BLaER1 treated with 17β-estradiol and CSF1 and Interleukin-3, amounts not matched to agents 10 nM and 100 nM (cell line): ENCODE measurements around the gene ANKFY1.
A peak's percentile ranks its signal among the peaks of the same experiment; 100 is the strongest.
"Not testable (repeated sequence)": the region's sequence is repeated elsewhere in the genome, so short reads cannot be mapped to it uniquely, and the experiment has no call there.

Experiments
- H3K27ac ChIP-seq, 11 experiments: shearing (Covaris generic); formaldehyde crosslinking; 2 replicates each; pipeline ENCODE4 v1.8.1; 2022
- H3K27me3 ChIP-seq, 11 experiments: shearing (Covaris generic); formaldehyde crosslinking; 2 replicates each; pipeline ENCODE4 v1.8.1; 2022
- H3K36me3 ChIP-seq, 11 experiments: shearing (Covaris generic); formaldehyde crosslinking; 2 replicates each; pipeline ENCODE4 v1.8.1; 2022
- H3K4me1 ChIP-seq, 10 experiments: shearing (Covaris generic); formaldehyde crosslinking; 2 replicates each; pipeline ENCODE4 v1.8.1; 2022
- H3K4me2 ChIP-seq, 11 experiments: shearing (Covaris generic); formaldehyde crosslinking; 2 replicates each; pipeline ENCODE4 v1.8.1; 2022
- H3K4me3 ChIP-seq, 10 experiments: shearing (Covaris generic); formaldehyde crosslinking; 2 replicates each; pipeline ENCODE4 v1.8.1; 2022
- H3K9ac ChIP-seq, 11 experiments: shearing (Covaris generic); formaldehyde crosslinking; 2 replicates each; pipeline ENCODE4 v1.8.1; 2022
- H3K9me3 ChIP-seq, 11 experiments: shearing (Covaris generic); formaldehyde crosslinking; replicated peaks in 1 of 11; 2 replicates each; pipeline ENCODE4 v1.8.1; 2022
- H4K20me1 ChIP-seq, 11 experiments: shearing (Covaris generic); formaldehyde crosslinking; 2 replicates each; pipeline ENCODE4 v1.8.1; 2022
- Cebpa-rat ChIP-seq, 11 experiments: shearing (Covaris generic); IDR thresholded peaks; 2 replicates each; pipeline ENCODE4 v1.8.1; 2022

ANKFY1 gene

GRCh38 chr17:4144422-4144747 lies 119.4 kb downstream of the ANKFY1 start:
- Histone ChIP-seq H3K27me3 (no peaks in the 10 kb centered on the region), H3K27ac (peak overlapping the region; percentile 89 to 97 (median 94))
- no peak for TF ChIP-seq Cebpa-rat (IDR thresholded peaks at IDR 0.05)

GRCh38 chr17:4143563-4144421 lies 120.0 kb downstream of the ANKFY1 start:
- peak overlapping the region; percentile 84 to 100 (median 92) for H3K4me3 ChIP-seq
- no peaks in the 10 kb centered on the region for H3K9me3 ChIP-seq
- H4K20me1 ChIP-seq, result peaks cover 23 to 40% (median 39%) of the 10 kb centered on the region in 11 experiments; a peak in 19 of 22 replicates
- peaks cover 29 to 46% (median 39%) of the 10 kb centered on the region in 10 experiments for H3K4me1 ChIP-seq
- H3K27ac ChIP-seq, result peak overlapping the region; percentile 89 to 97 (median 94)
- H3K36me3 ChIP-seq, result peaks cover 11 to 22% (median 16%) of the 10 kb centered on the region in 11 experiments; a peak in 17 of 22 replicates
- no peaks in the 10 kb centered on the region for H3K27me3 ChIP-seq
- TF ChIP-seq Cebpa-rat (IDR thresholded peaks at IDR 0.05), result no peak
- H3K4me2 ChIP-seq, result peak overlapping the region; percentile 84 to 95 (median 91)
- H3K9ac ChIP-seq, result peak overlapping the region; percentile 90 to 97 (median 93)

More at GRCh38 chr17:4144422-4144747, 119.4 kb downstream of the ANKFY1 start:
- Histone ChIP-seq H3K9me3 (no peaks in the 10 kb centered on the region), H3K36me3 (peaks cover 6 to 21% (median 12%) of the 10 kb centered on the region in 11 experiments; a peak in 17 of 22 replicates), H3K4me3 (peak overlapping the region; percentile 84 to 100 (median 92)), H3K9ac (peak overlapping the region; percentile 90 to 97 (median 93)), H3K4me1 (peaks cover 29 to 42% (median 39%) of the 10 kb centered on the region in 10 experiments), H4K20me1 (peaks cover 17 to 34% (median 33%) of the 10 kb centered on the region in 11 experiments; a peak in 19 of 22 replicates), H3K4me2 (peak overlapping the region; percentile 84 to 95 (median 91))

- Histone ChIP-seq H3K27me3 (no peaks in the 10 kb centered on the region), H4K20me1 (peaks cover 38 to 55% (median 54%) of the 10 kb centered on the region in 11 experiments; a peak in 20 of 22 replicates), H3K36me3 (peaks cover 11 to 31% (median 24%) of the 10 kb centered on the region in 11 experiments; a peak in 18 of 22 replicates), H3K9me3 (no peaks in the 10 kb centered on the region), H3K4me1 (peaks cover 29 to 46% (median 39%) of the 10 kb centered on the region in 10 experiments), H3K4me3 (peak overlapping the region; percentile 84 to 100 (median 92)), H3K27ac (peak overlapping the region; percentile 81 to 97 (median 93)), H3K4me2 (peak overlapping the region; percentile 88 to 98 (median 92)), H3K9ac (peak overlapping the region; percentile 90 to 97 (median 93))
- TF ChIP-seq Cebpa-rat (IDR thresholded peaks at IDR 0.05), result no peak
Observed at GRCh38 chr17:4142107-4142900, 121.5 kb downstream of the ANKFY1 start.

- Histone ChIP-seq H3K36me3 (peaks cover 27 to 48% (median 32%) of the 10 kb centered on the region in 11 experiments; a peak in 19 of 22 replicates), H3K27me3 (no peaks in the 10 kb centered on the region), H3K9me3 (no peaks in the 10 kb centered on the region), H4K20me1 (peaks cover 59 to 77% (median 76%) of the 10 kb centered on the region in 11 experiments; a peak in 21 of 22 replicates), H3K9ac (peak overlapping the region in 2 of 11 experiments; percentile 7 to 96; a peak in 3 of 22 replicates), H3K27ac (no peak overlapping the region), H3K4me3 (no peak overlapping the region), H3K4me2 (peak overlapping the region in 2 of 11 experiments; percentile 93 to 98; a peak in 3 of 22 replicates), H3K4me1 (peaks cover 26 to 41% (median 34%) of the 10 kb centered on the region in 10 experiments)
- no peak for TF ChIP-seq Cebpa-rat (IDR thresholded peaks at IDR 0.05)
Observed at GRCh38 chr17:4140125-4140524, 123.7 kb downstream of the ANKFY1 start.

- Histone ChIP-seq H3K36me3 (peaks cover 32 to 49% (median 39%) of the 10 kb centered on the region in 11 experiments; a peak in 20 of 22 replicates), H3K4me2 (0 out of 22 replicates have a peak overlapping the region, but pooled peaks of 1 of the 11 experiments have one; percentile 12), H4K20me1 (peaks cover 68 to 88% (median 85%) of the 10 kb centered on the region in 11 experiments; a peak in 21 of 22 replicates), H3K4me1 (peaks cover 16 to 31% (median 24%) of the 10 kb centered on the region in 10 experiments)
- H3K27ac ChIP-seq, H3K27me3 ChIP-seq, H3K4me3 ChIP-seq, H3K9ac ChIP-seq, H3K9me3 ChIP-seq: not testable (repeated sequence)
Observed at GRCh38 chr17:4138906-4139526, 124.8 kb downstream of the ANKFY1 start.

- Histone ChIP-seq H3K27me3 (no peaks in the 10 kb centered on the region), H3K27ac (no peak overlapping the region), H3K9me3 (no peaks in the 10 kb centered on the region), H4K20me1 (peaks cover 84 to 100% (median 97%) of the 10 kb centered on the region in 11 experiments; a peak in 21 of 22 replicates), H3K36me3 (peaks cover 32 to 62% (median 47%) of the 10 kb centered on the region in 11 experiments), H3K4me3 (no peak overlapping the region), H3K4me1 (peaks cover 9 to 32% (median 19%) of the 10 kb centered on the region in 10 experiments), H3K9ac (no peak overlapping the region), H3K4me2 (no peak overlapping the region)
- no peak for TF ChIP-seq Cebpa-rat (IDR thresholded peaks at IDR 0.05)
Observed at GRCh38 chr17:4136373-4136772, 127.4 kb downstream of the ANKFY1 start.

- Histone ChIP-seq H4K20me1 (peaks cover 77 to 100% (median 97%) of the 10 kb centered on the region in 11 experiments; a peak in 21 of 22 replicates), H3K9ac (no peak overlapping the region), H3K27ac (no peak overlapping the region), H3K36me3 (peaks cover 32 to 69% (median 50%) of the 10 kb centered on the region in 11 experiments), H3K4me2 (no peak overlapping the region), H3K9me3 (no peaks in the 10 kb centered on the region), H3K4me3 (no peak overlapping the region), H3K4me1 (peaks cover under 1 to 32% (median 11%) of the 10 kb centered on the region in 10 experiments; a peak in 13 of 20 replicates), H3K27me3 (no peaks in the 10 kb centered on the region)
- TF ChIP-seq Cebpa-rat (IDR thresholded peaks at IDR 0.05), result no peak
Observed at GRCh38 chr17:4135489-4135888, 128.3 kb downstream of the ANKFY1 start.

- Histone ChIP-seq H4K20me1 (peaks cover 70 to 100% (median 95%) of the 10 kb centered on the region in 11 experiments; a peak in 21 of 22 replicates), H3K4me1 (peaks cover 0 to 32% (median 7%) of the 10 kb centered on the region in 10 experiments; a peak in 9 of 20 replicates), H3K4me2 (no peak overlapping the region), H3K36me3 (peaks cover 26 to 69% (median 52%) of the 10 kb centered on the region in 11 experiments), H3K9me3 (no peaks in the 10 kb centered on the region), H3K27ac (no peak overlapping the region), H3K4me3 (no peak overlapping the region), H3K9ac (0 out of 22 replicates have a peak overlapping the region, but pooled peaks of 1 of the 11 experiments have one; percentile 33), H3K27me3 (no peaks in the 10 kb centered on the region)
- no peak for TF ChIP-seq Cebpa-rat (IDR thresholded peaks at IDR 0.05)
Observed at GRCh38 chr17:4134721-4135120, 129.1 kb downstream of the ANKFY1 start.
